Brain microvascular endothelial cell (primary cell): ENCODE measurements around the gene PLA1A.

Experiments
- DNase-seq: peaks from one replicate; pipeline ENCODE4 v3.0.0-alpha.2; 2020
- H3K27ac ChIP-seq: fragments of 250-450 bp; sonication (Bioruptor Pico); 2 replicates; pipeline ENCODE4 v1.5.1; 2020; ENCODE audit warnings: mild to moderate bottlenecking, moderate library complexity
- H3K27me3 ChIP-seq: fragments of 250-450 bp; sonication (Bioruptor Pico); replicated peaks from 2 replicates; pipeline ENCODE4 v1.5.1; 2020; ENCODE audit warnings: mild to moderate bottlenecking
- H3K36me3 ChIP-seq: fragments of 250-450 bp; sonication (Bioruptor Pico); replicated peaks from 2 replicates; pipeline ENCODE4 v1.5.1; 2020; ENCODE audit warnings: mild to moderate bottlenecking
- H3K4me3 ChIP-seq: 2 replicates; pipeline ENCODE4 v1.5.1; 2011; ENCODE audit warnings: low read depth, mild to moderate bottlenecking, control low read depth, low read length, moderate library complexity
- CTCF ChIP-seq: IDR thresholded peaks from 2 replicates; pipeline ENCODE4 v1.5.1; 2011; ENCODE audit warnings: low read depth, mild to moderate bottlenecking, moderate library complexity, low read length, control low read depth, inconsistent platforms; ENCODE audit errors: missing control alignments
- in situ Hi-C: cut with HindIII; loops from 2 replicates; pipeline ENCODE4 v1.10.0; 2017; ENCODE audit warnings: low sequenced_read_pairs, low pct_ligation_motif_present

The PLA1A gene

GRCh38 chr3:119571230-119571629 lies 26.5 kb upstream of the PLA1A start:
- Histone ChIP-seq H3K36me3 (no peaks in the 10 kb centered on the region), H3K27ac (no peak overlapping the region), H3K4me3 (no peak overlapping the region), H3K27me3 (no peaks in the 10 kb centered on the region)
- TF ChIP-seq CTCF = no peak
- no peak for DNase-seq
- in situ Hi-C loops = no loop called here

GRCh38 chr3:119571688-119572087 lies 26.0 kb upstream of the PLA1A start:
- no peak overlapping the region for H3K27ac ChIP-seq
- no peak for DNase-seq
- no peak overlapping the region for H3K4me3 ChIP-seq
- TF ChIP-seq CTCF = no peak
- no peaks in the 10 kb centered on the region for H3K27me3 ChIP-seq
- in situ Hi-C loops = no loop called here
- no peaks in the 10 kb centered on the region for H3K36me3 ChIP-seq

GRCh38 chr3:119575507-119575906 lies 22.2 kb upstream of the PLA1A start:
- TF ChIP-seq CTCF = no peak
- Histone ChIP-seq H3K27me3 (no peaks in the 10 kb centered on the region), H3K4me3 (no peak overlapping the region), H3K36me3 (no peaks in the 10 kb centered on the region), H3K27ac (no peak overlapping the region)
- DNase-seq = no peak
- in situ Hi-C loops = no loop called here

GRCh38 chr3:119579366-119580066 lies 18.2 kb upstream of the PLA1A start, which contains the start of gene ADPRH:
Gene ADPRH (plus strand): TSS chr3:119579492. CDS start chr3:119582170, 2,678 bp downstream.
- no peaks in the 10 kb centered on the region for H3K27me3 ChIP-seq
- H3K27ac ChIP-seq = peak within 1 kb of the TSS; percentile 10
- in situ Hi-C loops = no loop called here
- peak; percentile 53 for DNase-seq
- H3K36me3 ChIP-seq = no peaks in the 10 kb centered on the region
- no peak for TF ChIP-seq CTCF
- H3K4me3 ChIP-seq = peak within 1 kb of the TSS; percentile 66

GRCh38 chr3:119580067-119580760 lies 17.5 kb upstream of the PLA1A start:
- DNase-seq = peak; percentile 14
- Histone ChIP-seq H3K36me3 (no peaks in the 10 kb centered on the region), H3K27ac (peak overlapping the region; percentile 10), H3K4me3 (peak overlapping the region; percentile 66), H3K27me3 (no peaks in the 10 kb centered on the region)
- in situ Hi-C loops = no loop called here
- TF ChIP-seq CTCF = no peak
